CD4-positive, alpha-beta T cell treated with Interleukin-4 for 1 hour (primary cell): ENCODE data around the gene NECAB3.

Source experiments
- DNase-seq, 2 donors: peaks; one replicate each; pipeline ENCODE4 v3.0.0-alpha.2; 2020 to 2022

Gene NECAB3

GRCh38 chr20:33663161-33664084 lies 10.8 kb downstream of the NECAB3 start:
- peak; percentile 81 to 82 for DNase-seq

GRCh38 chr20:33662172-33662571 lies 12.1 kb downstream of the NECAB3 start, which contains the start of gene C20orf144:
Gene C20orf144 (plus strand): TSS chr20:33662327. CDS start chr20:33662346, 19 bp downstream.
- DNase-seq: no peak

GRCh38 chr20:33660685-33661058 lies 13.6 kb downstream of the NECAB3 start:
- no peak for DNase-seq

DNA sequence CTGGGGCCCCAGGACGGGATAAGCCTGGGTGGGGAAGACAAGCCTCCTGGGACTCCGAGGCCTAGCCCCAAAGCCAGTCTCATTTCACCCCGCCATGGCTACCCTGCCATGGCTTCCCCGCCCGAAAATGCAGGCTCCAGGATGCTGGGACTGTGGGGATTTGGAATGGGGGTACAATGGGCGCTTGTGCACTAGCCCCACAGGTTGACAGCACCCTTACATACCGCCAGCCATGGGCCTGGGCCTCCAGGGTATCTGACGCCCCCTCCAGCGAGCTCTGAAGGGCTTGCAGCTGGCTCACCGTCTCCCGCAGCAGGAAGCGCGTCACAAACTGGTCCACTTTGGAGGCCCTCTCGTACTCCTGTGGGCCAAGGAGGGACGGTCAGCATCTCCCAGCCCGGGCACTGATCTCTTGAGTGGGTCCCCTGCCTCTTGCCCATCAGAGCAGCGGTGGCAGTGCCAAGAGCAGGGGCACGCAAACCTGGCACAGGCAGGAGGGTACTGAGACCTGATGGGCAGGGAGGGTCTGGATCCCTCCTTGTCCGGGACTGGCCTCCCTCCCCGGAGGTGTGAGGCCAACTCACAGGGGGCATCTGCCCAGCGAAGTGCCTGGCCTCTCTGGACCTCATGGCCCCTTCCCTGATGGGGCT lies 14.1 kb downstream of the NECAB3 start:
- no peak for DNase-seq

- DNase-seq: no peak
These were observed 14.7 kb downstream of the NECAB3 start for GRCh38 chr20:33659341-33660034.

DNA sequence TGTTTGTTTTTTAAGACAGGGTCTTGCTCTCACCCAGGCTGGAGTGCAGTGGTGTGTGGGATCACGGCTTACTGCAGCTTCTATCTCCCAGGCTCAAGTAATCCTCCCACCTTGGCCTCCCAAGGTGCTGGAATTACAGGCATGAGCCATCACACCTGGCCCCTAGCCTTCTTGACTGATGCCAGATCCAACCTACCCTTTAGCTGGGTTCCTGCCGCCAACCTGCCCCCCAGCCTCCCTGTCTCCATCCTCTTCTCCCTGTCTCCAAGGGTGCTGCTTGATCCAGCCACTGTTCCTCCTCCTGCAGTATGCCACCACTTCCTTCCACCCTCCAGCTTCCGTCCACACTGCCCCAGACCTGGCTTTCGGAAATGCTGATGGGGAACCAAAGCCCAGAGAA lies 15.3 kb downstream of the NECAB3 start:
- DNase-seq: no peak

GRCh38 chr20:33658510-33658909 lies 15.7 kb downstream of the NECAB3 start:
- DNase-seq: no peak

- no peak for DNase-seq
These were observed 16.5 kb downstream of the NECAB3 start for GRCh38 chr20:33657704-33658095.

- DNase-seq: no peak
These were observed 17.2 kb downstream of the NECAB3 start for GRCh38 chr20:33656783-33657703.

GRCh38 chr20:33656010-33656782 lies 18.0 kb downstream of the NECAB3 start:
- no peak for DNase-seq

DNA sequence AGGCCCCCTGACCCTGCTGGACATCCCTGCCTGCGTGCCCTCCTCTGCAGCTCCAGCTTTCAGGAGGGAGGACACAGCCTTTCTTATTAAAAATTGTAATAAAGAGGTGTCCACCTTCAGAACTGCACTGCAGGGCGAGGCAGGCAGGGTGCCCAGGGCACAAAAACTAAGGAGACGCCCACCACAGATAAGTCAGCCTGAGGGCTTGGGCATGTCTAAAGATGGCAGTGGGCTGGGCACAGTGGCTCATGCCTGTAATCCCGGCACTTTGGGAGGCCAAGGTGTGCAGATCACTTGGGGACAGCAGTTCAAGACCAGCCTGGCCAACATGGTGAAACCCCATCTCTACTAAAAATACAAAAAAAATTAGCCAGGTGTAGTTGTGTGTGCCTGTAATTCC lies 19.1 kb downstream of the NECAB3 start:
- no peak for DNase-seq

DNA sequence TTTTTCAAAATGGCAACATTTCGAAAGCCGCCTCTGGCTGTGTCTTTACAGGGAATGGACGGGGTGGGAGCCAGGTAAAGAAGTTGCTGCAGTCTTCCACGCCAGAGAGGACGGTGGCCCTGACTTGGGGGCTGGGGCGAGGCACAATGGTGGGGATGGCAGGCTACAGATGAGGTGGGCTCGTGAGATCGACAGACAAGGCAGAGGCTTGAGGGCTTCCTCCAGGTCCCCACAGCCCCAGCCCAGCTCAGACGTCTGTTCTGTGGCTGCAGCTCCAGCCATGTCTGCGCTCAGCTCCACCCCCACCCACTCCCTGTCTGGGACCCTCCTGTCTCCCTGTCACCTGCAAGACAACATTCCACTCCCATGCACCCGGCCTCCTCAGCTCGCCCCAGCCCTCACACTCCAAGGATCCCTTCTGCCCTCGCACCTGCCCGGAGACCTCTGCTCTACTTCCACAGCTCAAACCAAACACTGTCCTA lies 19.5 kb downstream of the NECAB3 start:
- DNase-seq: no peak

- DNase-seq: no peak
These were observed 20.2 kb downstream of the NECAB3 start for GRCh38 chr20:33653900-33654596.

GRCh38 chr20:33653218-33653899 lies 20.9 kb downstream of the NECAB3 start:
- DNase-seq: peak; percentile 47 to 52

DNA sequence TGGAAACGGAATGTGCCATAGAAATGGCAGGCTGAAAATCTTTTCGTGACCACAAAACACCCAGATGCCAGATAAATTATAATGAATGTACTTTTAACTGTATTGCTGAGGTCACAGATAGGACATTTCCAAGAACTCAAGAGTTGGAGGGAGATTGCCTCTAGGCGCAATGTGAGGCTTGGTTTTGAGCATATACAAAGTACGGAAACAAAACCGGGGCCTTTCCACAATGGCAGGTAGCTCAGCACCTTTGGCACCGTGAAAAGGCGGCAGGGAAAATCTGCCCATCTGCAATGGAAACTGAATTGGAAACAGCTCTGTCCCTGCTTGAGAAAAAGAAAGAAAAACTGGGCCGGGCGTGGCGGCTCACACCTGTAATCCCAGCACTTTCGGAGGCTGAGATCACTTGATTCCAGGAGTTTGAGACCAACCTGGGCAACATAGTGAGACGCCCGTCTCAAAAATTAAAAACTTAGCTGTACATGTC lies 22.6 kb downstream of the NECAB3 start:
- DNase-seq: no peak

- DNase-seq: no peak
These were observed 23.3 kb downstream of the NECAB3 start for GRCh38 chr20:33650753-33651561.

DNA sequence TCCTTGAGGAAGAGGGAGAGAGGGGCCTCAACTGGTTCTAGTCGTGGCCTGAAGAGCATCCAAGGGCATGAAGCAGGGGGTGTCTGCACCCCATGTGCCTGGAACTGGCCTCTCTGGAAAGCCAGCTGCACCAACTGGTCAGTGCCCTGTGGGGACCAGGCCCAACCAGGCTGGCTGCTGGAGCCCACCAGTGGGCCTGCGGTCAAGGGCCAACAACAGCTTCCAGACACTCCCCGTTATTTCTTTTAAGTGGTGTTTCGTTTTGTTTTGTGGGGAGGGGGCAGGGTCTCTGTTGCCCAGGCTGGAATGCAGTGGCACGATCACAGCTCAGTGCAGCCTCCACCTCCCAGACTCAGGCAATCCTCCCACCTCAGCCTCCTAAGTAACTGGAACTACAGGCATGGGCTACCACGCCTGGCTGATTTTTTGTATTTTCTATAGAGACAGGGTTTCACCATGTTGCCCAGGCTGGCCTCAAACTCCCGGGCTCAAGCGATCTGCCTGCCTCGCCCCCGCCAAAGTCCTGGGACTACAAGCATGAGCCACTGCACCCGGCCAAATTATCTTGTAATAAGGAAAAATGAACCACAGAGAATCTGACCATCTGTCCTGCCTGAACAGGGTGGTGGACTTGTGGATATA lies 24.0 kb downstream of the NECAB3 start:
- no peak for DNase-seq

- DNase-seq: no peak
These were observed 25.0 kb downstream of the NECAB3 start for GRCh38 chr20:33649201-33649681.
